ENCODE data around the gene SMYD3.
"Not testable (repeated sequence)": the region's sequence is repeated elsewhere in the genome, so short reads cannot be mapped to it uniquely, and the experiment has no call there.

SMYD3 gene

DNA sequence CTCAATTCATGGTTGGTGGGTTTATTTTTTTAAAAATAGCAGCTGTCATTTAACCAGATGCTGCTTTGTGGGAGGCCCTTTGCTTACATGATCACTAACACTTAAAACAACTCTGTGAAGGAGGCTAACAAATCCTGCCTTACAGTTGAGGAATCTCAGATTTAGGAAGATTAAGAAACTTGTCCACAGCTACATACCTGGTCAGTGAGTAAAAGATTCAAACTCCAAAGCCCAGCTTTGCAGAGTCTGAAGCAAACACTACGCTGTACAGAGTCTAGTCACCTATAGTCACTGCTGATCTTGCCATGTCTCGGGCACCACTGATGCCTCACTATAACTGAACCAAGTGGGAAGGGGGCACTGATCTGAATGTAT is 535.4 kb downstream of the SMYD3 start:
- FAIRE-seq: no peak

DNA sequence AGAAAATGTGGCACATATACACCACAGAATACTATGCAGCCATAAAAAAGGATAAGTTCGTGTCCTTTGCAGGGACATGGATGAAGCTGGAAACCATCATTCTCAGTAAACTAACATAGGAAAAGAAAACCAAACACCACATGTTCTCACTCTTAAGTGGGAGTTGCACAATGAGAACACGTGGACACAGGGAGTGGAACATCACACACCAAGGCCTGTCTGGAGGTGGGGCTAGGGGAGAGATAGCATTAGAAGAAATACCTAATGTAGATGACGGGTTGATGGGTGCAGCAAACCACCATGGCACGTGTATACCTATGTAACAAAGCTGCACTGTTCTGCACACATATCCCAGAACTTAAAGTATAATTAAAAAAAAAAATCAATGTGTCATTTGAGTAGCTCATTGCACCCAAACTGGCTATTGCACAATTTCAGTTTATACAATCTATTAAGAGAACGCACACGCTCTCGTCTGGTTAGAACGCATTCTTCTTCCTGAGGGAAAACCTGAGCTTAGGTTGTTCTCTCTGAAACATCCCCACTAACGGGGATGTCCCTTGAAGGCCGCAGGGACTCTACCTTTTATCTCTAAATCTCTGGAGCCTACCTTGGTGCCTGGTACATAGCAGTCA is 535.9 kb downstream of the SMYD3 start:
- not testable (repeated sequence) for FAIRE-seq

DNA sequence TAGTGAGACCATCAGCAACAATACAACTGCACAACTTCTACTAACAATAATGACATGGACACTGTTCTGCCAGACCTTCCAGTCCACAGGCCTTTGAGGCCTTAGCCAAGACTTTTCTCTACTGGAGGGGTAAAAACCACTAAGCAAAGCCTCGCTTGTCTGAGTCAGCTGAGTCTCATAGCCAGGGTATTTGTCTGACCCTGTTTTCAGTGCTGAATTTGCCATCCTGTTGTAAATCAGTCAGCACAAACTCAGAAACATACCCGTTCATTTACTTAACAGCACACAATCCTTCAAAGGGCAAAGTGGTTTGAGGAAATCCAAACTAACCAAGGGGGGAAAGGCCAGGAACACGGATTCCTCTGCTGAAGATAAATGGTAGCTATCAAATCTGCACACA is 537.8 kb downstream of the SMYD3 start:
- no peak for FAIRE-seq

DNA sequence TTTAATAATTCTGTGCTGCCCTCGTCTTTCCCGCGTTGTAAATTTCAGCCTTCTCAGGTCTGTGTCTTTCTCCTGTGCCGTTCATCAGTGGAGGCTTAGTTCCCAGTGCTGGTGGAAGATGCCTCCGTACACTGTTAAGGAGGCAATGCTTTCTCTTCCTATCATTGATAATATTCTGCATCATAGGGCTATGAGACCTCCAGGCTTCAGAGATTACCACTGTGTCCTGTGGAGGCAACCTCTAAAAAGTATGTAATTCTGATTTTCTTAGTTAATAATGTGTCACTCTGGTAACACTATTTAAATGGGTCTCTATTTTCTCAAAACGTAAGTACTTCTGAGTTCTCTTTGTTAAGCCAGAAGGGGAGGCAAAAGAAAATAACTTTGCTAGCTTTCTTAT is 538.3 kb downstream of the SMYD3 start:
- FAIRE-seq: no peak

DNA sequence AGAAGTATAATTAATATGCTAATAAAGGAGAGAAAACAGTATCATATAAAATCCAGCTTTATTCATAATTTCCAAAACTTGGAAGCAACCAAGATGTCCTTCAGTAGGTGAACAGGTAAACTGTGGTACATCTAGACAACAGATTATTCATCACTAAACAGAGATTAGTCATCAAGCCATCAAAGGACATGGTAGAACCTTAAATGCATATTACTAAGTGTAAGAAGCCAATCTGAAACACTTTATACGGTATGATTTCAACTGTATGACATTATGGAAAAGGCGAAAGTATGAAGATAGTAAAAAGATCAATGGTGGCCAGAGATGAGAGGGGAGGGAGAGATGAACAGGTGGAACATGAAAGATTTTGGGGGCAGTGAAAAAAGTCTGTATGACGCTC is 541.7 kb downstream of the SMYD3 start:
- FAIRE-seq: no peak

DNA sequence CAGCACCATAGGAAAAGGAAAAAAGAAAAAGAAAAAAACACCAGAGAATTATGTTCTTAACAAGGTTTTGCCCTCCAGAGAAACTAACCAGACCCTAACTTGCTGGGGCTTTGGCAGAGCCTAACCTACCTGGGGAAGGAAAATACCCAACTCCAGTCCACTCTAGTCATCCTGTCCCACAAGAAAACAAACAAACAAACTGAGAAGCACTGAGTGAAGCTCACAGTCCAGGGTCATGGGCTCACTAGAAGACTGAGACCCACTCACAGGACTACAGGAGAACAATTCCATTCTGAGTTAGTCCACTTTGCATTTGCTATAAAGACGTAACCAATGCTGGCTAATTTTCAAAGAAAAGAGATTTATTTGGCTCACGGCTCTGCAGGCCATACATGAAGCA is 543.4 kb downstream of the SMYD3 start:
- FAIRE-seq: no peak

DNA sequence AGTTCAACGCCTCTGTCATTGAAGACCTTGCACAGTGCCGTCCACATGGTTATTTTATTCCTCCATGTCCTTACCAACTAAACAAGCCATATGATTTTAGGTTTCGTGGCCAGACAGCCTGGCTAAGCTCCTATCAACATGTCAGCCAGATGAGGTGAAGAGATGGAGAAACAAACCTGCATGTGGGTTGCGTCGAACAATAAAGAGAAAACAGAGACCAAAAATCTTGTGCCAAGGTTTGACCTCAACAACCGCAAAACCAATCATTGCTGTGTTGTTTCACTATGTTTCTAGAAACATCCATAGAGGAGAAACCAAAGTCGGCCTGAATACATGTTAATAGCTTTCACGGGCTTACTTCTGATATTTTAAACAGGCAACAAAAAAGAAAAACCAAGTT is 544.6 kb downstream of the SMYD3 start:
- FAIRE-seq: no peak

DNA sequence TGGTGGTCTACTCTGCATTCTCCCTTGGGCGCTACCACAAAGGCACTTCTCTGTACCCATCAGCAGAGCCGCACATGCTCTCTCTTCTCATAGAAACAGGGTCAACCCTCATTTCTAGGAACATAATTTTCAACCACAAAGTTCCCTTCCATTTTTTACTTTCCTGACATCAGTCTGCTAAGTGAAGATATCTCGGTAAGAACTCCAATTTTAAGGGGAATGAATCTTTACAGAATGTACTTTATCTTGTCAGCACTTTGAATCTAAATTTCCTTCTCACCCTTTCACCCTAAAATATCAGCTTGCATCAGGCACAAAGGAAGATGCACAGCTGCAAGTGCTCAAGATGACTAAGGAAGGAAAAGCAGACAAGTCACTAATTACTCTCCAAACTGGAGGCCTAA is 545.9 kb downstream of the SMYD3 start:
- FAIRE-seq: no peak

DNA sequence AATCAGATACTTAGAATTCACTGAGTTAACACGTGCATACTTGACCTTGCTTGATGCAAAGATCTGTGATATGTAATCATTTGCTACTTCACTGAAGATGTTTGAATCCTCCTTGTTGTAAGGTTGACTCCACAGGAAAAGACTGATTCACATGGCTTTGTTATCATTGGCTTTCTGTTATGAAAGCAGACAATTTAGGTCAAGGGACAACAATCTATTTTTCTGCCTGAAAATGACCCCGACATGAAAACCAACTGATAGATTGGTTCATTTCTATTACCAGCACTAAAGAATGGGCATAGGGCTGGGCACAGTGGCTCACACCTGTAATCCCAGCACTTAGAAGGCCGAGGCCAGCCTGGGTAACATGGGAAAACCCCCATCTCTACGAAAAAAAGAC is 546.9 kb downstream of the SMYD3 start:
- no peak for FAIRE-seq

DNA sequence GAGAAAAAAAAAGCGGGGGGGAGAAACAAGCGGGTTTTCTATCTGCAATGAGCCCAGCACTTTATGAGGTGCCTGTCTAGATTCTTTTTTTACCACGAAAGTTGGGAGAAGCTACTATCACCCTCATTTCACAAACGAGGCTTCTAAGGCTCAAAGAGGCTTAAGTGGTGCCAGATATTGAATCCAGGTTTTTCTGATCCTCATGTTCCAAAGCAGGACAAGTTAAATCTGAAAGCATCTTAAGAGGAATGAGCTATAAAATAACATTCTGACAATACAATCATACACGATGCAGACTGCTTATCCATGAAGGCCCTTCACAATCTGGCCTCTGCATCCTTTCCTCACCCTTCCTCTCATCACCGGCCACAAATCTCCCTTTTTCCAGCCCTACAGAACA is 549.1 kb downstream of the SMYD3 start:
- FAIRE-seq: no peak

DNA sequence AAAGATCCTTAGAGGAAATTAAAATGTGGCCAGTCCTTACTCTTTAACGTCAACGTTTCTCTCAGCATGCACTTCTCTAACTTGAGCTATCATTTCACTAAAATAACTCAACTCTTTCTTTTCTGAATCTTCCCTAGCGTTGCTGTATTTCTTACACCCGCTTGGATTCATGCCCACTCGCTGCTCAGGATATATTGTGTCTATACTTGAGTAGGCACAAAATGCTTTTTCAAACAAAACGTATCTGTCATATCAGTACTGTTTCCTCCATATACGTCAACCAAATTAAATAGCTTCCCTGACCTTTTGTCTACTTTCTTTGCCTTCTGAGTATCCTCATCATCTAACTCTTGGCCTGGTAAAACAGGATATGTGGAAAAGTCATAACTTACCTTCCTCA is 549.7 kb downstream of the SMYD3 start:
- no peak for FAIRE-seq

DNA sequence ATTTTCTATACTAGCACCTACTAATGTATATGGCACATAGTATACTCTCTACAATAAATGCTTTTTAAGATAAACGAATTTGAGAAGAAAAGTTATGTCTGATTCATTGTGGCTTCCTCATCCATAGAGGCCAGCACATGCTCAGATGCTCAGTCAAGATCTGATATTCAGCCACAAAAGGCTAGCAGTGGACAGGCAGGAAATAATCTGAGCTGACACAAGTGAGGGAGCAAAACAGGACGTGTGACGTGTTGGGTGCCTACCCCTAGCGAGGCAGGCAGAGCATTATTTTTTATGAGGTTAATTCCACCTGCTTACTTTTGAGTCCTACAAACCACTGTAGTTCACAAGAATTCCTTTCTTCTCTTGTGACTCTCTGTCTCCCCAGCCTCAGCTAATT is 550.9 kb downstream of the SMYD3 start:
- FAIRE-seq: no peak

DNA sequence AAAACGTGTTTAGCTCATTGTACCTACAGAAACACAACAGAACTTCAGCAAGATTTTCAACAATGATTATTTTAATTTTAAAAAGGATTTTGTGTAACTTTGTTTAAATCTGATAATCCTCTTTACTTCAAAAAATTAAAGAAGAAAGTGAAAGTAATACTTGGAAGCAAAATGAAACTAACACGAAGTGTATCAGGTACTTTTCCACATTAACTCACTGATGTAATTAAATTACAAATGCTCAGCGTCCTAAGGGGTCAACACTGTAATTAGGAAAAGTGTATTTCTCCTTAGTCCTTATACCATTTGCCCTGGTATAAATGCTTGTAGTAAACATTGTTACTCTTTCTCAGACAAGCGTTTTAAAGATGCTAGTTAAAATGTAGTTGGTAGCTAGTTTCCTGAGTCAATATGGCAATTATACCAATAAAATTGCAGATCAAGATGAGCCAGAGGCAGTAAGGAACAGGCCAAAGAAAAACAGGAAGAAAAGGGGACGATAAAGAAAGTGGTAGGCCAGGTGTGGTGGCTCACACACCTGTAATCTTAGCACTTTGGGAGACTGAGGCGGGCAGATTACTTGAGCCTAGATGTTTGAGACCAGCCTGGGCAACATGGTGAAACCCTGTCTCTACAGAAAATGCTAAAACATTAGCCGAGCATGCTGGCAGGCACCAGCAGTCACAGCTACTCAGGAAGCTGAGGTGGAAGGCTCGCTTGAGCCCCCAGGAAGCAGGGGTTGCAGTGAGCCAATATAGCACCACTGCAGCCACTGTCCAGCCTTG is 553.0 kb downstream of the SMYD3 start:
- peak; percentile 89 for FAIRE-seq

DNA sequence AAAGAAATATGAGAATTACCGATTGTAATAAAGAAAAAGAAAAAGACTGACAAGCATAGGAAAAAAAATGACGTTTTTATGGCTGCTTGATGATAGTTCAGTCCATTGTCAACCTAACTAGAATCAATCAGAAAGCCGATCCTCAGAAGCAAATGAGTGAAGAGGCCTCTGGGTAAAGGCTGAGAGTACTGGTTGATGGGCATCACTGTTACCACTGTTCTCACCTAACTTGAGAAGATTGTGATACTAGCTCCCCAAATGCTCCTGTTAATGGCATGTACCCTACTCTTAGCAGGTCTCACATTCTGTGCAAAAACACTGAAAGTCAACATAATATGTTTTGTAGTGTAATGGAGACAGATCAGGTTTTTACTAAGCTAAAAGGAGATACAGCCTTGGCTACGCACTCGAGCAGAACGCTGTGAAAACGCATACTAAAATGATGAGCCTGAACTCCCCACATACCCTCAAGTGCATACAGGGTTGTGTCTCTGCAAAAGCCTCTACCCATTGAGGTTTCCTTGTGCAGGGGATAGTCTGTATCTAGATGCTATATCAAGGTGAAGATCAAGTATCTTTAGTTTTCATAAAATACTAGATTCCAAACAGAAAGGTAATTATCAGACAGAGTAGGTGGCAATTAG is 554.6 kb downstream of the SMYD3 start:
- no peak for FAIRE-seq

DNA sequence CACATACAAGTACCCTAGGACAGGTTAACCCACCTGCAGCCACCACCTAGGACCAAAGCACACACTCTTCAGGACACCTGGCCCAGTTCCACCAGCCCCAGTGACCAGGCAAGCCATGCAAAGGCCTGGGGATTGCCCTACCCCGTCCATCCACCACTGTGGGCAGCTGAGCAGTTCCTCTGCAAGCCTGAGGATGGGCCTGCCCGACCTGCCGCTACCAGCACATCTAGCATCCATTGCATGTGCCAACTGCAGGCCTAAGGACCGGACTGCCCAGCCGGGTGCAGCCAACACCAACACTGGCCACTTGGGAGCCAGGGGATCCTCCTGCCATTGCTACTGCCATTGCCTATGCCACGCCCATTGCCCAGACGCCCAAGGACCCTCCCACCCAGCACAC is 558.3 kb downstream of the SMYD3 start:
- no peak for FAIRE-seq

DNA sequence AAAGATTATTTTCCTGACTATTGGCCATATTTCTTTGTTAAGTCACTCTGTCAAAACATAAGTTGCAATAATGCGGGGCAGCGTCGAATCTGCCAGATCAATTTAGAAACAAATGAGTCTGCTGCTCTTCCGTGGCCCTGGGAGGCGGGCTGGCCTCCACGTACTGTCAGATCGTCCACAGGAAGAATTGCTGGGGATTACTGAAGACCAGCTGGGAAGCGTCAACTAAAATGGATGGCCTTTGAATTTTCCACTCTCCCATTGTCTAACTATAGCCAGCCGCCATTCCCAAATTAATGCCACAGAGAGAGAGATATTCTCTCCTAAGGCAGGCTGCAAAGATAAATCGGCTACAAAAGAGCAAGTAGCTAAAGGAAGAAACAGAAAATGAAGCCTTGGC is 560.2 kb downstream of the SMYD3 start:
- FAIRE-seq: no peak

DNA sequence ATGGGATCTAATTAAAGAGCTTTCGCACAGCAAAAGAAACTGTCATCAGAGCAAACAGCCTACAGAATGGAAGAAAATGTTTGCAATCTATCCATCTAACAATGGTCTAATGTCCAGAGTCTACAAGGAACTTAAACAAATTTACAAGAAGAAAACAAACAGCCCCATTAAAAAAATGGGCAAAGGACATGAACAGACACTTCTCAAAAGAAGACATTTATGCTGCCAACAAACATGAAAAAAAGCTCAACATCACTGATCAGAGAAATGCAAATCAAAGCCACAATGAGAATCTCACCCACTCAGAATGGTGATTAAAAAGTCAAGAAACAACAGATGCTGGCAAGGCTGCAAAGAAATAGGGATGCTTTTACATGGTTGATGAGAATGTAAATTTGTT is 561.9 kb downstream of the SMYD3 start:
- FAIRE-seq: not testable (repeated sequence)

DNA sequence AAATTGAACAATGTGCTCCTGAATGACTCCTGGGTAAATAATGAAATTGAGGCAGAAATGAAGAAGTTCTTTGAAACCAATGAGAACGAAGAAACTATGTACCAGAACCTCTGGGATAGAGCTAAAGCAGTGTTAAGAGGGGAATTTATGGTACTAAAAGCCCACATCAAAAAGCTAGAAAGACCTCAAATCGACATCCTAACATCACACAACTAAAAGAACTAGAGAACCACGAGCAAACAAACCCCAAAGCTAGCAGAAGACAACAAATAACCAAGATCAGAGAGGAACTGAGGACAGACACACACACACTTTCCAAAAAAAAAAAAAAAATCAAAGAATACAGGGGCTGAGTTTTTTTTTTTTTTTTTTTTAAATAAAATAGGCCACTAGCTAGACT is 564.2 kb downstream of the SMYD3 start:
- no peak for FAIRE-seq

DNA sequence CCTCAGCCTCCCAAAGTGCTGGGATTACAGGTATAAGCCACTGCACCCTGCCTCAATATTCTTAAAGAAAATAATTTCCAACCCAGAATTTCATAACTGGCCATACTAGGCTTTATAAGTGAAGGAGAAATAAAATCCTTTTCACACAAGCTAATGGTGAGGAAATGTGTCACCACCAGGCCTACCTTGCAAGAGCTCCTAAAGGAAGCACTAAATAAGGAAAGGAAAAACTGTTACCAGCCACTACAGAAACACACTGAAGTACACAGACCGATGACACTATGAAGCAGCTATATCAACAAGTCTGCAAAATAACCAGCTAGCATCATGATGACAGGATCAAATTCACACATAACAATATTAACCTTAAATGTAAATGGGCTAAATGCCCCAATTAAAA is 565.3 kb downstream of the SMYD3 start:
- FAIRE-seq: not testable (repeated sequence)

DNA sequence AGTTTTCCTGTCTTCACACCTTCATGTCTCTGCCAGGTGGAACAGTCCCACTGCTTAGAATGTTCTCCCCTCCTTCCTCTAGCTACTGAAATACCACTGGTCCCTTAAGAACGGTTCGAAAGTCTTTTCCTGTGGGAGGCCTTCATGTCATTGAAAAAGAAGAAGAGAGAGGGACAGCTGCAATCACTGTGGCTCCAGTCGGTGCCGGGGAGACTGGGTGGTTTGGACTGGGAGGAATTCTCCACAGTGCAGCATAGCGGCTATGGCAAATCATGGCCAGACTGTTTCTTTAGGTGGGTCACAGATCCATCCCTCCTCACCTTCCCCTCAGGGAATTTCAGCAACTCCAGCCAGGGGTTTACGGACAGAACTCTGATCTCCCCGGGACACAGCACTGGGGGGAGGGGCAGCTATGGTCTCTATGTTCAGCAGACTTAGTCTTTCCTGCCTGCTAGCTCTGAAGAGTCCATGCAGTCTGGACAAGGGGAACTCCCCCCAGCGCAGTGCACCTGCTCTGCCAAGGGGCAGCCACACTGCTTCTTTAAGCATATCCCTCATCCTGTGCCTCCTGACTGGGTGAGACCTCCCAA is 567.2 kb downstream of the SMYD3 start:
- FAIRE-seq: no peak

DNA sequence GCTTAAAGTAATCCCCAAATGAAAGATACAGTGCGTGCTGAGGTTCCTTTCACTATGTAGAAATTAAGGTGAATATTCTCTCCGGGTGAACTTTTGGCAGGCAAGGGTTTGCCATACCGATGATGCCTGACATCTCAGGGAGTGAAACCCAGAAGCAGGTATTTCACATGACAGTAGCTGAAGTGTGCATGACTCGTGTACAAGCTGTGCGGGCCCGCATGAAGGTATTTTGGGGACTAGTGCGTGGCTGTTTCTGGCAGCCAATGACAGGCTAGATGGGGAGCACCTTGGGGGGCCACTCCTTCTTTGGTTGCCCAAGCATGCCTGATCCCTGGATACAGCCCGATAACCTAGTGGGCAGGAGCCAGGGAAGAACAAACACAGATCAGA is 569.0 kb downstream of the SMYD3 start:
- no peak for FAIRE-seq

DNA sequence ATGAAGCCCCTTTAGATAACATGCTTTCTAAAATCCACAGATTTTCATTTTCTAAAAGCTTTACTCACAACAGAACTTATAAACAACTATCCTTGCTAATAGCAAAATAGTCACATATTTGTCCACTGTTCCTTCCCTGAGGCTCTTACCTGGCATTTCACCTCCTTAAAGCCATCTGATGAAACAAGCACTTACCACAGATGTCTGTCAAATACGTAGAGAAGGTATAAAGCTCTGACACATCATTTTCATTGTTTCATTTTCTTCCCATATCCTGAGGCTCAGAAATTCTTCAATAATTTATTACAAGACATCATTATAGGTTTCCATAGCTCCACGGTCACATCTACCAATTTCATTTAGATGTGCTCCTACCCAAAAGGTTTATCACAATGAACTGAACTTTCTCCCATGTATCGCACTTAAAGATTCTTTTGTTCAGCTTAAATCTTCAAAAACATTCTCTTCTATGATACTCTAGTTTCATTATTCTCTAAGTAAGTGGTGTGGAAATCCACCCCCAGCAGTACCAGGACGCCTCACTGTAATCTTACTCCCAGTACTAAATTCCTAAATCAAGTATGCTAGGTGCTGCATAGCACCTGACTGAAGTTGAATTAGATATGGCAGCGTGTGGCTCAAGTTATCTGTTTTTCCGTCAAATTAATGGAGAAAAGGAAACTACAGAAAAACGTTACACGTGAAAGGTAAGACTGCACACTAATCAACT is 569.6 kb downstream of the SMYD3 start:
- FAIRE-seq: no peak

DNA sequence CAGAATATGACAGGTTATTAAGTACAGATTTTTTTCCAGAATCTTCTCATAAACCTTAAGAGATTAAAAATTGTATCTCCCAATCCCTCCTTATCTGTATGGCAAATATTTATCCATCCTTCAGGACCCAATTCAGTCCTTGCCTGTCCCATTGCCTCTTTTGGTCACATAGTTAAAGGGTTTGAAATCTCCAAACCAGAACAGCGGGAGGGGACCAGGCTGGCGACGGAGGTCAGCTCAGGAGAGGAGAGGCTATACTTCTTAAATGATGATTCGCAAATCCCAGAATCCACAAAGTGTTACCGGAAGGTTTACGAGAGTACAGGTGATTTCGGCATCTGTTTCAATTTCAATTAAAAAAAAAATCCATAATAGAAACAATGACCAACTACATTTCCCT is 572.7 kb downstream of the SMYD3 start:
- FAIRE-seq: no peak
